Stimulated activated memory B cell treated with anti-CD40 and anti-IgM and Interleukin-4, amounts not matched to agents 10 μg/mL and 1 μg/mL and 100 μg/mL, for 72 hours (primary cell): ENCODE measurements around the gene FOXJ3.

ENCODE experiments used
- ATAC-seq: fragments of 150-1000 bp; cut with Tn5 transposase; 2 replicates; pipeline ENCODE4 v1.10.0; 2021
- H3K27ac Mint-ChIP-seq: one replicate; pipeline ENCODE4 v1.8.0; 2022; ENCODE audit warnings: mild to moderate bottlenecking, mixed read lengths
- H3K27me3 Mint-ChIP-seq: one replicate; pipeline ENCODE4 v1.8.0; 2022; ENCODE audit warnings: mixed read lengths
- H3K36me3 Mint-ChIP-seq: one replicate; pipeline ENCODE4 v1.8.0; 2022; ENCODE audit warnings: mixed read lengths
- H3K4me1 Mint-ChIP-seq: one replicate; pipeline ENCODE4 v1.8.0; 2022; ENCODE audit warnings: mixed read lengths
- H3K4me3 Mint-ChIP-seq: one replicate; pipeline ENCODE4 v1.8.0; 2022; ENCODE audit warnings: mild to moderate bottlenecking, moderate library complexity, mixed read lengths
- H3K9me3 Mint-ChIP-seq: one replicate; pipeline ENCODE4 v1.8.0; 2022; ENCODE audit warnings: mixed read lengths

Gene FOXJ3

DNA sequence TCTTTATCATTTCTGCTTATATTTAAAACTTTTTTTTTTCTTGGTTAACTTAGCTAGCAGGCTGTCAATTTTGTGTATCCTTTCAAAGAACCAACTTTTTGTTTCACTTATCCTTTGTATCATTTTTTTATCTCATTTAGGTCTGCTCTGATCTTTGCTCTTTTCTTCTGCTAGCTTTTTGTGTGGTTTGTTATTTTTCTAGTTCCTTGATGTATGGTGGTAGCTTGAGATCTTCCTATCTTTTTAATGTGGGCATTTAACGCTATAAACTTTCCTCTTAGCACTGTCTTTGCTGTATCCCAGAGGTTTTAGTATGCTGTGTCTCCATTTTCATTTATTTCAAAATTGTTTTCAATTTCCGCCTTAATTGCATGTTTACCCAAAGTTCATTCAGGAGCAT, 36.5 kb downstream of the FOXJ3 start:
- H3K27me3 Mint-ChIP-seq: no peaks in the 10 kb centered on the region
- peaks cover 72% of the 10 kb centered on the region for H3K36me3 Mint-ChIP-seq
- no peak overlapping the region for H3K4me3 Mint-ChIP-seq
- peaks cover 10% of the 10 kb centered on the region for H3K4me1 Mint-ChIP-seq
- H3K27ac Mint-ChIP-seq: no peak overlapping the region
- no peak for ATAC-seq
- peaks cover 18% of the 10 kb centered on the region for H3K9me3 Mint-ChIP-seq

DNA sequence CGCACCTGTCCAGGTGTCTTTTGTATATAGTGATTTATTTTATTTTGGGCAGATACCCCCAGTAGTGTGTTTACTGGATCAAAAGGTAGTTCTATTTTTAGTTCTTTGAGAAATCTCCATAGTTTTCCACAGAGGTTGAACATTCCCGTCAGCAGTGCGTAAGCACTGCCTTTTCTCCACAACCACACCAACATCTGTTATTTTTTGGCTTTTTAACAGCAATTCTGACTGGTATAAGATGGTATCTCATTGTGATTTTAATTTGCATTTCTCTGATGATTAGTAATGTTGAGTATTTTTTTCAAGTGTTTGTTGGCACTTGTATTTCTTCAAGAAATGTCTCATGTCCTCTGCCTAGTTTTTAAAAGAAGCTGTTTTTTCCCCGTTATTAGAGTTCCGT, 39.2 kb downstream of the FOXJ3 start:
- H3K27ac Mint-ChIP-seq: no peak overlapping the region
- peaks cover 75% of the 10 kb centered on the region for H3K36me3 Mint-ChIP-seq
- no peak overlapping the region for H3K4me3 Mint-ChIP-seq
- H3K9me3 Mint-ChIP-seq: peaks cover 11% of the 10 kb centered on the region
- H3K4me1 Mint-ChIP-seq: peaks cover 19% of the 10 kb centered on the region
- ATAC-seq: no peak
- H3K27me3 Mint-ChIP-seq: no peaks in the 10 kb centered on the region

DNA sequence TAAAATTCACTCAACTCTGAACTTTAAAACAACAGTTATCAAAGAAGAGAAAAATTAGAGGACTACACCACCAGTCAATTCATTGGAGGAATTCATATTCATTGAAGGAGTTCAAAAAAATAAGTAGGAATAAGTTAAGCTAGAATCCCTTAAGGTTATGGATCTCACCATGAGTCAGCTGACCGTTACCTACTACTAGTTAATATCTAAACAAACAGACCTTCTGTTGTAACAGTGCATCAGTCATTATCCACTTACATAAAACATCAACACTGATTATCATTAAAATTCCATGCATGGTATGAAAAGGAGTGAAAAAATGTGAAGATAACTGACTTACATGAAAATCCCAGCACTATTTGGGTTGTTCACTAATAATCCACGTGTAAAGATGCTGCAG, 44.9 kb downstream of the FOXJ3 start:
- Mint-ChIP-seq H3K4me1 (peaks cover 20% of the 10 kb centered on the region), H3K36me3 (peaks cover 44% of the 10 kb centered on the region), H3K27ac (no peak overlapping the region), H3K27me3 (no peaks in the 10 kb centered on the region), H3K9me3 (no peaks in the 10 kb centered on the region), H3K4me3 (no peak overlapping the region)
- ATAC-seq: no peak

DNA sequence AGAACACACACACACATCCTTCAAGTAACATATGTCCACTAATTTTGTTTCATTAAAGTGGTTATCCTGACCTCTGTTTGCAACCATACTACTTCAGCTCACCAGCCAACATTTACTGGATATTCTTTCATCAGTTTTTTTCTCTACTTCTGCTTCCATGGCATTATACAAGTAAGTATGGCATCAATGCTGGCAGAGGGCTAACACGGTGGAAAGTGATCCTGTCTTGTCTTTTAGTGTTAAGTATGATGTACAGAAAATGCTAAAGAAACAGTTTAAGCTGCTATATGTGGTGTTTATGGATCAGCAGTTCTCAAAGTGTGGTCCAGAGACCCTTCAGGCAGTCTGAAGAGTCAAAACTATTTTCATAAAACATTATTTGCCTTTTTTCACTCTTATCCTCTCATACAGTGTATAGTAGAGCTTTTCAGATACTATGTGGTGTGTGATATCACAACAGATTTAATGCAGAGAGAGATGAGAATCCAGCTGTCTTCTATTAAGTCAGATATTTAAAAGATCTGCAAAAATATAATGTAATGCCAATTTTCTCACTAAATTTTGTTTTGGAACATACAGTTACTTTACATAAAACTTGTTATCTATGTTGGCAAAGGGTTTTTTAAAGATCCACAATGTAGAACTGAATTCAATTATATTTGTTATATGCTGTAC, 46.6 kb downstream of the FOXJ3 start:
- Mint-ChIP-seq H3K9me3 (no peaks in the 10 kb centered on the region), H3K4me3 (no peak overlapping the region)
- ATAC-seq: no peak

DNA sequence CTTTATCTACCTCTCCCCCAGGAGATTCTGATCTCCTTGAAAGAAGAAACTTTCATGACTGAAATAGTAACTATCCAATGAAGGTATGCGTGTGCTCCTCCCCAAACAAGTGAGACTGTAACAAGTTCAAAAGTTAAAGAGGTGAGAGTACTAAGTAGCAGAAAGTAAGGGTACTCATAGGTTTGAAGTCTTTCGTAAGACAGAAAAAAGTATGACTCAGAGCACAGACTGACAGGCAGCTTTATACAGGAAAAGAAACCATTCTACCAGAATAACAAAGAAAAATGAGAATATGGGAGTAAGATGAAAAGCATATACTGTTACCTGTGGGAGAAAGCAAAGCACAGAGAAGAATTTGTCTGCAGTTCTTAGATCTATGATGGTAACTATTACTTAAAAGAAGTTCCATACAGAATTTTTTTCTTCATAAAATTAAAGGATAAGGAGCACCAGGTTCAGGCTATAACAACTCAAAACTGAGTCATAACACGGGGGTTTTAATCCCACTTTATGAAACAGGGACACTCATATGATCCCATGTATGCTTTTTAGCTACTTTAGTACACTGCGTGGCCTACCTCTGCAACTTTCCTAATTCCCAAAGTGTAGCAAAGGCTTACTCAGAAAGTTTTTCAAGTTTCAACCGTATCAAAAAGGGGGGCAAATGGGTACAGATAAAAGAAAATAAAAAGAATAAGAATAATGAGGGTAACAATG, 52.0 kb downstream of the FOXJ3 start:
- no peak overlapping the region for H3K27ac Mint-ChIP-seq
- ATAC-seq: no peak
- no peaks in the 10 kb centered on the region for H3K9me3 Mint-ChIP-seq
- H3K4me1 Mint-ChIP-seq: peaks cover 37% of the 10 kb centered on the region
- H3K4me3 Mint-ChIP-seq: no peak overlapping the region
- no peaks in the 10 kb centered on the region for H3K27me3 Mint-ChIP-seq
- peaks cover 14% of the 10 kb centered on the region for H3K36me3 Mint-ChIP-seq

More for the DNA sequence above, 46.6 kb downstream of the FOXJ3 start:
- H3K27ac Mint-ChIP-seq: no peak overlapping the region
- H3K4me1 Mint-ChIP-seq: peaks cover 20% of the 10 kb centered on the region
- H3K36me3 Mint-ChIP-seq: peaks cover 27% of the 10 kb centered on the region
- no peaks in the 10 kb centered on the region for H3K27me3 Mint-ChIP-seq

- Mint-ChIP-seq H3K36me3 (peaks cover 17% of the 10 kb centered on the region), H3K4me1 (peaks cover 37% of the 10 kb centered on the region), H3K4me3 (no peak overlapping the region), H3K9me3 (no peaks in the 10 kb centered on the region), H3K27me3 (no peaks in the 10 kb centered on the region), H3K27ac (no peak overlapping the region)
- ATAC-seq: no peak
Measured at GRCh38 chr1:42282024-42282579, 52.9 kb downstream of the FOXJ3 start.

GRCh38 chr1:42280821-42281220, 54.2 kb downstream of the FOXJ3 start:
- H3K9me3 Mint-ChIP-seq: no peaks in the 10 kb centered on the region
- peaks cover 37% of the 10 kb centered on the region for H3K4me1 Mint-ChIP-seq
- no peaks in the 10 kb centered on the region for H3K27me3 Mint-ChIP-seq
- ATAC-seq: no peak
- no peak overlapping the region for H3K27ac Mint-ChIP-seq
- H3K4me3 Mint-ChIP-seq: no peak overlapping the region
- H3K36me3 Mint-ChIP-seq: peaks cover 17% of the 10 kb centered on the region

DNA sequence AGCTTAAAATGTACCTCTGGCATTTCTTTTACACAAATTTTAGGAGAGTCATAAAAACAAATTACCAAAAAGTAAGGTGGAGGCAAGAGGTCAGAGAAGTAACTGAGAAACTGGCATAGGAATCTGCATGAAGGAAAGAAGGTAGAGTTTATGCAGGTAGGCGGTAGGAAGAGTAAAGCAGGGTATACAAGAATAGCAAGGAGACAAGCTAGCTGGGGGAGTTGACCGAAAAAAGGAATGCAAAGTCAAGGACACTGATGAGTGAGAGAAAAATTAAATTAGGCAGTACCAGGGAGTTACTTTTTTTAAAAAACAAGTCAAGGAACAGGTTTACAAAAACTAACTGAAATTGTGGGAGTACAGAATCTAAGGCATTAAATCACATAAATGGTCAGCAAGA, 56.0 kb downstream of the FOXJ3 start:
- Mint-ChIP-seq H3K9me3 (no peaks in the 10 kb centered on the region), H3K36me3 (peaks cover 26% of the 10 kb centered on the region), H3K4me1 (peaks cover 45% of the 10 kb centered on the region), H3K4me3 (no peak overlapping the region), H3K27me3 (no peaks in the 10 kb centered on the region), H3K27ac (no peak overlapping the region)
- no peak for ATAC-seq

GRCh38 chr1:42272920-42273319, 62.1 kb downstream of the FOXJ3 start:
- H3K36me3 Mint-ChIP-seq: peaks cover 29% of the 10 kb centered on the region
- peaks cover 46% of the 10 kb centered on the region for H3K4me1 Mint-ChIP-seq
- H3K9me3 Mint-ChIP-seq: no peaks in the 10 kb centered on the region
- H3K4me3 Mint-ChIP-seq: no peak overlapping the region
- no peaks in the 10 kb centered on the region for H3K27me3 Mint-ChIP-seq
- H3K27ac Mint-ChIP-seq: no peak overlapping the region
- no peak for ATAC-seq

DNA sequence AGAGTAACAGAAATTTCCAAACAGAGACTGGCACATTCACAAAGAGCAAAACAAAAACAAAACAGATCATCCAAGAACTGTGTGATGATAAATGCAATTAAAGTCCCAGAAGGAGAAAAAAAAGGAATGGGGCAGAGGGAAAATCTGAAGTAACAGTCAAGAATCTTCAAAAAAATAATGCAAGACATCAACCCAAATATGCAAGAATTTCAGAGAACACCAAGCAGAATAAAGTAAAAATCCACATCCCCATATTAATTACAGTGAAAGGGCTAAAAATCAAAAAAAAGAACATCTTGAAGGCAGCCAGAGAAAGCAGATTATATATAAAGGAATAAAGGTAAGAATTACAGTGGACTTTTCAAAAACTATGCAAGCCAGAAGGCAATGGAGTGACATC, 67.1 kb downstream of the FOXJ3 start:
- Mint-ChIP-seq H3K27ac (no peak overlapping the region), H3K27me3 (no peaks in the 10 kb centered on the region), H3K4me1 (peaks cover 57% of the 10 kb centered on the region), H3K9me3 (no peaks in the 10 kb centered on the region), H3K4me3 (no peak overlapping the region), H3K36me3 (peaks cover 43% of the 10 kb centered on the region)
- ATAC-seq: no peak

GRCh38 chr1:42266253-42267135, 68.5 kb downstream of the FOXJ3 start:
- Mint-ChIP-seq H3K9me3 (no peaks in the 10 kb centered on the region), H3K27me3 (no peaks in the 10 kb centered on the region), H3K4me3 (no peak overlapping the region), H3K36me3 (peaks cover 48% of the 10 kb centered on the region), H3K27ac (peak overlapping the region; percentile 31), H3K4me1 (peaks cover 48% of the 10 kb centered on the region)
- no peak for ATAC-seq

GRCh38 chr1:42264511-42265190, 70.4 kb downstream of the FOXJ3 start:
- Mint-ChIP-seq H3K4me3 (no peak overlapping the region), H3K36me3 (peaks cover 51% of the 10 kb centered on the region), H3K27ac (no peak overlapping the region), H3K27me3 (no peaks in the 10 kb centered on the region), H3K4me1 (peaks cover 51% of the 10 kb centered on the region), H3K9me3 (no peaks in the 10 kb centered on the region)
- ATAC-seq: no peak

- Mint-ChIP-seq H3K27ac (no peak overlapping the region), H3K4me3 (no peak overlapping the region)
Measured at GRCh38 chr1:42263019-42263418, 72.0 kb downstream of the FOXJ3 start.

GRCh38 chr1:42260376-42261070, 74.5 kb downstream of the FOXJ3 start:
- H3K27ac Mint-ChIP-seq: peak overlapping the region; percentile 30
- peaks cover 54% of the 10 kb centered on the region for H3K36me3 Mint-ChIP-seq
- no peaks in the 10 kb centered on the region for H3K27me3 Mint-ChIP-seq
- no peak for ATAC-seq
- H3K4me1 Mint-ChIP-seq: peaks cover 36% of the 10 kb centered on the region
- H3K9me3 Mint-ChIP-seq: no peaks in the 10 kb centered on the region
- no peak overlapping the region for H3K4me3 Mint-ChIP-seq

More at GRCh38 chr1:42263019-42263418, 72.0 kb downstream of the FOXJ3 start:
- peaks cover 50% of the 10 kb centered on the region for H3K36me3 Mint-ChIP-seq
- no peaks in the 10 kb centered on the region for H3K27me3 Mint-ChIP-seq
- no peaks in the 10 kb centered on the region for H3K9me3 Mint-ChIP-seq
- peaks cover 50% of the 10 kb centered on the region for H3K4me1 Mint-ChIP-seq
- no peak for ATAC-seq
